HUES6 (cell line): Measurements from ENCODE around the gene C19orf85.

Experiments
- H3K27ac ChIP-seq: 2 replicates; pipeline ENCODE4 v1.7.0; 2013; ENCODE audit warnings: low read depth, mild to moderate bottlenecking, low read length, inconsistent platforms
- H3K27me3 ChIP-seq: 2 replicates; pipeline ENCODE4 v1.6.1; 2013; ENCODE audit warnings: low read length; ENCODE audit not compliant: control insufficient read depth, insufficient read depth
- H3K36me3 ChIP-seq: 2 replicates; pipeline ENCODE4 v1.6.1; 2013; ENCODE audit warnings: low read length; ENCODE audit not compliant: control insufficient read depth, insufficient read depth
- H3K4me1 ChIP-seq: 2 replicates; pipeline ENCODE4 v1.6.1; 2013; ENCODE audit warnings: low read length; ENCODE audit not compliant: control insufficient read depth, insufficient read depth
- H3K4me3 ChIP-seq: 2 replicates; pipeline ENCODE4 v1.5.1; 2013; ENCODE audit warnings: low read depth, low read length
- H3K9ac ChIP-seq: one replicate; pipeline ENCODE4 v1.6.1; 2013; ENCODE audit warnings: mild to moderate bottlenecking, low read length
- H3K9me3 ChIP-seq: 2 replicates; pipeline ENCODE4 v1.6.1; 2013; ENCODE audit warnings: low read depth, low read length; ENCODE audit not compliant: control insufficient read depth, insufficient read depth

Gene C19orf85

GRCh38 chr19:55461974-55462626 lies 2.5 kb downstream of the C19orf85 start:
- H3K27ac ChIP-seq, result no peak overlapping the region
- peaks cover 37% of the 10 kb centered on the region for H3K4me1 ChIP-seq
- H3K9me3 ChIP-seq, result no peaks in the 10 kb centered on the region
- H3K9ac ChIP-seq, result no peak overlapping the region
- H3K27me3 ChIP-seq, result peaks cover 51% of the 10 kb centered on the region
- H3K36me3 ChIP-seq, result no peaks in the 10 kb centered on the region
- peak overlapping the region; percentile 43 for H3K4me3 ChIP-seq

GRCh38 chr19:55461259-55461973 lies 3.1 kb downstream of the C19orf85 start, which contains the start of gene ISOC2:
Gene ISOC2 (minus strand): TSS chr19:55461642. CDS start chr19:55456486, 5,156 bp downstream.
- peak within 1 kb of the TSS; percentile 75 for H3K9ac ChIP-seq
- H3K4me1 ChIP-seq, result peaks cover 37% of the 10 kb centered on the region
- peak within 1 kb of the TSS; percentile 66 for H3K4me3 ChIP-seq
- peak within 1 kb of the TSS; percentile 70 for H3K27ac ChIP-seq
- H3K9me3 ChIP-seq, result no peaks in the 10 kb centered on the region
- peaks cover 44% of the 10 kb centered on the region for H3K27me3 ChIP-seq
- H3K36me3 ChIP-seq, result peaks cover 3% of the 10 kb centered on the region

GRCh38 chr19:55460670-55461258 lies 3.8 kb downstream of the C19orf85 start:
- H3K27ac ChIP-seq, result peak overlapping the region; percentile 70; the same call in 1 of the 2 replicates
- no peaks in the 10 kb centered on the region for H3K9me3 ChIP-seq
- peak overlapping the region; percentile 75 for H3K9ac ChIP-seq
- peaks cover 38% of the 10 kb centered on the region for H3K27me3 ChIP-seq
- peak overlapping the region; percentile 66 for H3K4me3 ChIP-seq
- peaks cover 8% of the 10 kb centered on the region for H3K36me3 ChIP-seq
- H3K4me1 ChIP-seq, result peaks cover 37% of the 10 kb centered on the region

GRCh38 chr19:55459950-55460657 lies 4.4 kb downstream of the C19orf85 start:
- Histone ChIP-seq H3K9ac (no peak overlapping the region), H3K36me3 (peaks cover 8% of the 10 kb centered on the region), H3K4me1 (peaks cover 31% of the 10 kb centered on the region), H3K4me3 (peak overlapping the region; percentile 66), H3K27ac (no peak overlapping the region), H3K27me3 (peaks cover 31% of the 10 kb centered on the region), H3K9me3 (no peaks in the 10 kb centered on the region)

- H3K4me3 ChIP-seq, result no peak overlapping the region
- peaks cover 26% of the 10 kb centered on the region for H3K27me3 ChIP-seq
- peaks cover 8% of the 10 kb centered on the region for H3K36me3 ChIP-seq
- H3K4me1 ChIP-seq, result peaks cover 28% of the 10 kb centered on the region
- H3K9ac ChIP-seq, result no peak overlapping the region
- no peak overlapping the region for H3K27ac ChIP-seq
- H3K9me3 ChIP-seq, result no peaks in the 10 kb centered on the region
Observed at GRCh38 chr19:55459551-55459949, 5.0 kb downstream of the C19orf85 start.

GRCh38 chr19:55457683-55458457 lies 6.7 kb downstream of the C19orf85 start:
- H3K9me3 ChIP-seq, result no peaks in the 10 kb centered on the region
- peaks cover 11% of the 10 kb centered on the region for H3K36me3 ChIP-seq
- peaks cover 14% of the 10 kb centered on the region; the same call in 1 of the 2 replicates for H3K27me3 ChIP-seq
- H3K4me3 ChIP-seq, result no peak overlapping the region
- H3K27ac ChIP-seq, result no peak overlapping the region
- H3K4me1 ChIP-seq, result peaks cover 12% of the 10 kb centered on the region
- no peak overlapping the region for H3K9ac ChIP-seq

- H3K4me1 ChIP-seq, result peaks cover 12% of the 10 kb centered on the region
- H3K36me3 ChIP-seq, result peaks cover 11% of the 10 kb centered on the region
- H3K4me3 ChIP-seq, result no peak overlapping the region
- H3K27me3 ChIP-seq, result peaks cover 17% of the 10 kb centered on the region
- no peak overlapping the region for H3K27ac ChIP-seq
- no peaks in the 10 kb centered on the region for H3K9me3 ChIP-seq
- H3K9ac ChIP-seq, result no peak overlapping the region
Observed at GRCh38 chr19:55456347-55456746, 8.2 kb downstream of the C19orf85 start.

- Histone ChIP-seq H3K27me3 (peaks cover 24% of the 10 kb centered on the region), H3K9ac (no peak overlapping the region), H3K4me3 (no peak overlapping the region), H3K9me3 (no peaks in the 10 kb centered on the region), H3K36me3 (peaks cover 11% of the 10 kb centered on the region), H3K27ac (no peak overlapping the region), H3K4me1 (peaks cover 11% of the 10 kb centered on the region)
Observed at GRCh38 chr19:55455576-55456235, 8.8 kb downstream of the C19orf85 start.

- peaks cover 11% of the 10 kb centered on the region for H3K36me3 ChIP-seq
- peaks cover 2% of the 10 kb centered on the region for H3K4me1 ChIP-seq
- no peak overlapping the region for H3K4me3 ChIP-seq
- no peak overlapping the region for H3K9ac ChIP-seq
- no peaks in the 10 kb centered on the region for H3K9me3 ChIP-seq
- H3K27ac ChIP-seq, result no peak overlapping the region
- peaks cover 31% of the 10 kb centered on the region for H3K27me3 ChIP-seq
Observed at GRCh38 chr19:55454787-55455243, 9.7 kb downstream of the C19orf85 start.
